SU-DHL-6 (cell line): ENCODE results near the gene GTF2IRD1.

Experiments used
- H2AFZ ChIP-seq: fragments of 200-600 bp; sonication (generic); 2 replicates; pipeline ENCODE4 v1.6.1; 2014; ENCODE audit warnings: low read depth, mild to moderate bottlenecking, moderate library complexity, mixed read lengths, antibody characterized with exemption, low read length; ENCODE audit not compliant: severe bottlenecking
- H3F3A ChIP-seq: fragments of 200-600 bp; shearing (Covaris generic); 2 replicates; pipeline ENCODE4 v1.6.0; 2016; ENCODE audit warnings: antibody characterized with exemption, mild to moderate bottlenecking; ENCODE audit not compliant: insufficient read depth
- H3K27ac ChIP-seq: fragments of 200-600 bp; sonication (generic); 2 replicates; pipeline ENCODE4 v1.5.1; 2016; ENCODE audit warnings: low read depth, mild to moderate bottlenecking, low read length, moderate library complexity, mixed read lengths
- H3K27me3 ChIP-seq: fragments of 200-600 bp; sonication (generic), shearing (Covaris generic); 2 replicates; pipeline ENCODE4 v1.6.0; 2014; ENCODE audit warnings: mild to moderate bottlenecking, low read length
- H3K36me3 ChIP-seq: fragments of 200-600 bp; sonication (generic); 2 replicates; pipeline ENCODE4 v1.6.1; 2014; ENCODE audit warnings: mild to moderate bottlenecking, low read length, mixed read lengths
- H3K4me2 ChIP-seq: fragments of 300-600, 200-600 bp; shearing (Covaris generic), sonication (generic); 2 replicates; pipeline ENCODE4 v1.6.0; 2014; ENCODE audit warnings: low read length, low read depth, mild to moderate bottlenecking; ENCODE audit not compliant: poor library complexity, severe bottlenecking
- H3K4me3 ChIP-seq: fragments of 200-600 bp; sonication (generic); 2 replicates; pipeline ENCODE4 v1.5.1; 2014; ENCODE audit warnings: antibody characterized with exemption, low read length, mild to moderate bottlenecking, mixed read lengths; ENCODE audit not compliant: insufficient read depth, poor library complexity, severe bottlenecking
- H3K79me2 ChIP-seq: fragments of 200-600 bp; sonication (generic); 2 replicates; pipeline ENCODE4 v1.6.1; 2014; ENCODE audit warnings: mild to moderate bottlenecking, low read length, moderate library complexity; ENCODE audit not compliant: insufficient read depth
- H3K9ac ChIP-seq: fragments of 200-600 bp; sonication (generic); 2 replicates; pipeline ENCODE4 v1.7.0; 2014; ENCODE audit warnings: mild to moderate bottlenecking, low read length
- H3K9me2 ChIP-seq: fragments of 200-600 bp; sonication (generic); replicated peaks from 2 replicates; pipeline ENCODE4 v1.6.1; 2014; ENCODE audit warnings: low read length; ENCODE audit not compliant: insufficient read depth
- H3K9me3 ChIP-seq: fragments of 200-600 bp; sonication (generic); 2 replicates; pipeline ENCODE4 v1.6.1; 2014; ENCODE audit warnings: low read length, mixed read lengths; ENCODE audit not compliant: insufficient read depth
- H4K20me1 ChIP-seq: fragments of 200-600 bp; sonication (generic); 2 replicates; pipeline ENCODE4 v1.6.1; 2014; ENCODE audit warnings: low read depth, mild to moderate bottlenecking, antibody characterized with exemption, low read length, moderate library complexity, mixed read lengths
- EZH2phosphoT487 ChIP-seq: fragments of 200-600 bp; sonication (generic), shearing (Covaris generic); conservative IDR thresholded peaks from 2 replicates; pipeline ENCODE4 v1.6.1; 2018; ENCODE audit warnings: mild to moderate bottlenecking, antibody characterized with exemption, low read length, moderate library complexity, mixed read lengths
- TF ChIP-seq, protein P1 (sequence below): fragments of 200-600 bp; sonication (generic); IDR thresholded peaks from one replicate; pipeline ENCODE4 v1.5.1; 2017; ENCODE audit warnings: antibody characterized with exemption, mild to moderate bottlenecking, low read length, moderate library complexity; ENCODE audit not compliant: insufficient read depth, poor library complexity, severe bottlenecking

GTF2IRD1 gene

GRCh38 chr7:74466196-74466813, 12.6 kb downstream of the GTF2IRD1 start:
- Histone ChIP-seq H3K4me2 (no peak overlapping the region), H3K36me3 (no peaks in the 10 kb centered on the region), H4K20me1 (no peaks in the 10 kb centered on the region), H3K9me3 (no peaks in the 10 kb centered on the region), H2AFZ (no peak overlapping the region), H3K27ac (no peak overlapping the region), H3F3A (no peaks in the 10 kb centered on the region), H3K9ac (no peak overlapping the region), H3K9me2 (no peaks in the 10 kb centered on the region), H3K79me2 (no peaks in the 10 kb centered on the region), H3K4me3 (no peak overlapping the region), H3K27me3 (no peaks in the 10 kb centered on the region)
- no peak for TF ChIP-seq EZH2phosphoT487
- TF ChIP-seq, protein P1, sequence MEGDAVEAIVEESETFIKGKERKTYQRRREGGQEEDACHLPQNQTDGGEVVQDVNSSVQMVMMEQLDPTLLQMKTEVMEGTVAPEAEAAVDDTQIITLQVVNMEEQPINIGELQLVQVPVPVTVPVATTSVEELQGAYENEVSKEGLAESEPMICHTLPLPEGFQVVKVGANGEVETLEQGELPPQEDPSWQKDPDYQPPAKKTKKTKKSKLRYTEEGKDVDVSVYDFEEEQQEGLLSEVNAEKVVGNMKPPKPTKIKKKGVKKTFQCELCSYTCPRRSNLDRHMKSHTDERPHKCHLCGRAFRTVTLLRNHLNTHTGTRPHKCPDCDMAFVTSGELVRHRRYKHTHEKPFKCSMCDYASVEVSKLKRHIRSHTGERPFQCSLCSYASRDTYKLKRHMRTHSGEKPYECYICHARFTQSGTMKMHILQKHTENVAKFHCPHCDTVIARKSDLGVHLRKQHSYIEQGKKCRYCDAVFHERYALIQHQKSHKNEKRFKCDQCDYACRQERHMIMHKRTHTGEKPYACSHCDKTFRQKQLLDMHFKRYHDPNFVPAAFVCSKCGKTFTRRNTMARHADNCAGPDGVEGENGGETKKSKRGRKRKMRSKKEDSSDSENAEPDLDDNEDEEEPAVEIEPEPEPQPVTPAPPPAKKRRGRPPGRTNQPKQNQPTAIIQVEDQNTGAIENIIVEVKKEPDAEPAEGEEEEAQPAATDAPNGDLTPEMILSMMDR = no peak

GRCh38 chr7:74467876-74468275, 14.2 kb downstream of the GTF2IRD1 start:
- no peaks in the 10 kb centered on the region for H3K27me3 ChIP-seq
- no peak for TF ChIP-seq EZH2phosphoT487
- TF ChIP-seq, protein P1 = no peak
- no peaks in the 10 kb centered on the region for H3F3A ChIP-seq
- H3K27ac ChIP-seq = no peak overlapping the region
- no peak overlapping the region for H3K4me2 ChIP-seq
- H3K9ac ChIP-seq = no peak overlapping the region
- no peak overlapping the region for H2AFZ ChIP-seq
- no peaks in the 10 kb centered on the region for H3K9me3 ChIP-seq
- H3K79me2 ChIP-seq = no peaks in the 10 kb centered on the region
- no peaks in the 10 kb centered on the region for H3K9me2 ChIP-seq
- no peaks in the 10 kb centered on the region for H4K20me1 ChIP-seq
- no peaks in the 10 kb centered on the region for H3K36me3 ChIP-seq
- no peak overlapping the region for H3K4me3 ChIP-seq

GRCh38 chr7:74470504-74470903, 16.8 kb downstream of the GTF2IRD1 start:
- Histone ChIP-seq H3K36me3 (no peaks in the 10 kb centered on the region), H3K4me2 (no peak overlapping the region), H3K9me3 (no peaks in the 10 kb centered on the region), H3K79me2 (no peaks in the 10 kb centered on the region), H3K27ac (no peak overlapping the region), H3K9ac (no peak overlapping the region), H2AFZ (no peak overlapping the region), H3F3A (no peaks in the 10 kb centered on the region), H4K20me1 (no peaks in the 10 kb centered on the region), H3K9me2 (no peaks in the 10 kb centered on the region), H3K4me3 (no peak overlapping the region), H3K27me3 (no peaks in the 10 kb centered on the region)
- no peak for TF ChIP-seq EZH2phosphoT487
- TF ChIP-seq, protein P1 = no peak

- Histone ChIP-seq H3K27me3 (no peaks in the 10 kb centered on the region), H3K27ac (no peak overlapping the region), H3K36me3 (no peaks in the 10 kb centered on the region), H3K9ac (no peak overlapping the region), H3K79me2 (no peaks in the 10 kb centered on the region), H3F3A (no peaks in the 10 kb centered on the region), H4K20me1 (no peaks in the 10 kb centered on the region), H3K9me3 (no peaks in the 10 kb centered on the region), H3K4me2 (no peak overlapping the region), H2AFZ (no peak overlapping the region), H3K9me2 (no peaks in the 10 kb centered on the region), H3K4me3 (no peak overlapping the region)
- TF ChIP-seq EZH2phosphoT487 = no peak
- TF ChIP-seq, protein P1 = no peak
Observed at GRCh38 chr7:74473116-74473515, 19.4 kb downstream of the GTF2IRD1 start.
